Measurements from ENCODE around the gene CAPSL.
"Not testable (repeated sequence)": the region's sequence is repeated elsewhere in the genome, so short reads cannot be mapped to it uniquely, and the experiment has no call there.

The CAPSL gene

DNA sequence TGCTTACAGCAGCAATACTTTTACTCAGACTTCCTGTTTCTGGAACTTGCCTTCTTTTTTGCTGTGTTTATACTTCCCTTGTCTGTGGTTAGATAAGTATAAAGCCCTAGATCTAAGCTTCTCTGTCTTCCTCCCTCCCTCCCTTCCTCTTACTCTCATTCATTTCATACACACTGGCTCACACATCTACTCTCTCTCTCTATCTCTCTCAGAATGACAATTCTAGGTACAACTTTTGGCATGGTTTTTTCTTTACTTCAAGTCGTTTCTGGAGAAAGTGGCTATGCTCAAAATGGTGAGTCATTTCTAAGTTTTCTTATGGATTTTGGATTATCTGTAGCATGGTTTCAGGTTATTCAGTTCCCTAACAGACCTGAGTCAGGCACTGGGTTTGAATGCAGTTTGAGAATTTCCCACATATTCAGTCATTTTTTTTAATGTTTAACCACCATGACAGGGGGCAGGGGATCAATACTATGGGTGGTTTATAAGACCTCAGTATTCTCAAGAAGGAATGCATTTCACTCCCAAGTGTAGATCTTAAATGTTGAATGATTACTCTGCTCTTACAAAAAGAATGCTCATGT, 81.6 kb downstream of the CAPSL start, which contains the start of gene IL7R:
IL7R (plus strand) TSS at position 127 of the 587 bp plus-strand sequence; CDS start at position 214, 87 bp downstream.
- DNase-seq (ENCODE audit: extremely low read depth, low read depth) = no peak
- TF ChIP-seq, protein P1, sequence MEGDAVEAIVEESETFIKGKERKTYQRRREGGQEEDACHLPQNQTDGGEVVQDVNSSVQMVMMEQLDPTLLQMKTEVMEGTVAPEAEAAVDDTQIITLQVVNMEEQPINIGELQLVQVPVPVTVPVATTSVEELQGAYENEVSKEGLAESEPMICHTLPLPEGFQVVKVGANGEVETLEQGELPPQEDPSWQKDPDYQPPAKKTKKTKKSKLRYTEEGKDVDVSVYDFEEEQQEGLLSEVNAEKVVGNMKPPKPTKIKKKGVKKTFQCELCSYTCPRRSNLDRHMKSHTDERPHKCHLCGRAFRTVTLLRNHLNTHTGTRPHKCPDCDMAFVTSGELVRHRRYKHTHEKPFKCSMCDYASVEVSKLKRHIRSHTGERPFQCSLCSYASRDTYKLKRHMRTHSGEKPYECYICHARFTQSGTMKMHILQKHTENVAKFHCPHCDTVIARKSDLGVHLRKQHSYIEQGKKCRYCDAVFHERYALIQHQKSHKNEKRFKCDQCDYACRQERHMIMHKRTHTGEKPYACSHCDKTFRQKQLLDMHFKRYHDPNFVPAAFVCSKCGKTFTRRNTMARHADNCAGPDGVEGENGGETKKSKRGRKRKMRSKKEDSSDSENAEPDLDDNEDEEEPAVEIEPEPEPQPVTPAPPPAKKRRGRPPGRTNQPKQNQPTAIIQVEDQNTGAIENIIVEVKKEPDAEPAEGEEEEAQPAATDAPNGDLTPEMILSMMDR (IDR thresholded peaks at IDR 0.05; ENCODE audit: low read depth, low read length, missing control alignments) = no peak
- H3K4me3 ChIP-seq (replicated peaks; ENCODE audit: low read depth, low read length) = peak within 1 kb of the TSS; percentile 33

DNA sequence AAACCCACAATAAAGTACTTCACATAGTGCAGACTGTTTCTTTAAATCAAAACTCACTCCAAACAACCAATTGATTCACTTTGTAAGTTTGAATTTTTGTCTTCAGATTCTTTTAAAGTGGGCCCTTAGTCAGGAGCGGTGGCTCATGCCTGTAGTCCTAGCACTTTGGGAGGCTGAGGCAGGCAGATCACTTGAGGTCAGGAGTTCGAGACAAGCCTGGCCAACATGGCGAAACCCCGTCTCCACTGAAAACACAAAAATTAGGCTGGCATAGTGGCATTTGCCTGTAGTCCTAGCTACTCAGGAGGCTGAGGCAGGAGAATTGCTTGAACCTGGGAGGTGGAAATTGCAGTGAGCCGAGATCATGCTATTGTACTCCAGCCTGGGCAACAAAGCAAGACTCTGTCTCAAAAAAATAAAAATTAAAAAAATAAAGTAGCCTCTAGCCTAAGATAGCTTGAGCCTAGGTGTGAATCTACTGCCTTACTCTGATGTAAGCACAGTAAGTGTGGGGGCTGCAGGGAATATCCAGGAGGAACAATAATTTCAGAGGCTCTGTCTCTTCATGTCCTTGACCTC, 82.1 kb downstream of the CAPSL start:
- not testable (repeated sequence) for H3K4me3 ChIP-seq (replicated peaks; ENCODE audit: low read depth, low read length); DNase-seq (ENCODE audit: extremely low read depth, low read depth)

DNA sequence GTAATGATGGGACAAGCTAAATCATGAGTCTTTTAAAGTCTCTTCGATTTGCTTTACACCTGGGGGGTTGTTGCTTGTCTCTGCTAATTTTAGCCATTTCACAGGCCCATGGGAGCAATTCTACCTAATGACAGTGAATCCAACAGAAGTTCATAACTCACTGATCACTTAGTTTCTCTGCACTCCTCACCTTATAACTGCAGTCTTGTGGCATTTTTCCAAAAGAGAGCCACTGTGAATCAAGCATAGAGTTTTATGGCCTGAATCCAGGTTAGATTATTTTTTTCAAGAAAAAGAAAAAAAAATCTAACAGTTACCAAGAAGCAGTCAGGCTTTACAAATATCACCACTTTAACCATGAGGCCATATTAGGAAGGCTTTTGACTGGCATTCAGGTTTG, 83.2 kb downstream of the CAPSL start:
- TF ChIP-seq, protein P1 (IDR thresholded peaks at IDR 0.05; ENCODE audit: low read depth, low read length, missing control alignments) = no peak
- DNase-seq (ENCODE audit: extremely low read depth, low read depth) = no peak
- no peak overlapping the region for H3K4me3 ChIP-seq (replicated peaks; ENCODE audit: low read depth, low read length)

Data from HFF-Myc (cell line).